ENCODE results near the gene ST6GALNAC1. TPM values are rescaled to one million over a fixed set of nuclear protein-coding genes. Genes with fewer than 3 reads are reported as not detected.

ST6GALNAC1 gene
- total RNA-seq, 1 donor from 2014 or later, result 6.6 TPM

DNA sequence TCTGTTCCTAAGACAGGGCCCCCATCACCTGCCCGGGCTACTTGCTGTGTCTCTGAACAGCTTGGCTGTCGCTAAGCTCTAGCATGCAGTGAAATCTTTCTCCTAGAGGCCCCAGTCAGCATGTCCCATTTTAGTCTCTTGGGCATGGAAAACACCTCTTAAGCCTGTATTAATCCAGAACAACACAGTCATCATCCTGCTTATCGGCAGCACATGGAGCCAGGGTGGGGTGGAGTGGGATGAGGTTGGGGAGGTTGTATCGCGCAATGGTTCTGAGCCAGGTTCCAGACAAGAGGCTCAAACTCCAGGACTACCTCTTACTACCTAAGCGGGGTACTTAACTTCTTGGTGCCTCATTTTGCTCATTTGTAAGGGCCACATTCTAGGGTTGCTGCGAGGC, 65.7 kb downstream of the ST6GALNAC1 start:
- DNase-seq (ENCODE audit: low spot score, unreplicated experiment), result no peak
- peaks cover 7% of the 10 kb centered on the region for H3K27me3 Mint-ChIP-seq
- no peak overlapping the region for H3K4me3 Mint-ChIP-seq (ENCODE audit: low read depth)
- H3K27ac Mint-ChIP-seq, result no peak overlapping the region
- no peaks in the 10 kb centered on the region for H3K4me1 Mint-ChIP-seq (ENCODE audit: low read depth)
- H3K9me3 Mint-ChIP-seq (ENCODE audit: low read depth), result no peaks in the 10 kb centered on the region
- no peaks in the 10 kb centered on the region for H3K36me3 Mint-ChIP-seq (ENCODE audit: insufficient read depth)
- TF ChIP-seq, protein P1, sequence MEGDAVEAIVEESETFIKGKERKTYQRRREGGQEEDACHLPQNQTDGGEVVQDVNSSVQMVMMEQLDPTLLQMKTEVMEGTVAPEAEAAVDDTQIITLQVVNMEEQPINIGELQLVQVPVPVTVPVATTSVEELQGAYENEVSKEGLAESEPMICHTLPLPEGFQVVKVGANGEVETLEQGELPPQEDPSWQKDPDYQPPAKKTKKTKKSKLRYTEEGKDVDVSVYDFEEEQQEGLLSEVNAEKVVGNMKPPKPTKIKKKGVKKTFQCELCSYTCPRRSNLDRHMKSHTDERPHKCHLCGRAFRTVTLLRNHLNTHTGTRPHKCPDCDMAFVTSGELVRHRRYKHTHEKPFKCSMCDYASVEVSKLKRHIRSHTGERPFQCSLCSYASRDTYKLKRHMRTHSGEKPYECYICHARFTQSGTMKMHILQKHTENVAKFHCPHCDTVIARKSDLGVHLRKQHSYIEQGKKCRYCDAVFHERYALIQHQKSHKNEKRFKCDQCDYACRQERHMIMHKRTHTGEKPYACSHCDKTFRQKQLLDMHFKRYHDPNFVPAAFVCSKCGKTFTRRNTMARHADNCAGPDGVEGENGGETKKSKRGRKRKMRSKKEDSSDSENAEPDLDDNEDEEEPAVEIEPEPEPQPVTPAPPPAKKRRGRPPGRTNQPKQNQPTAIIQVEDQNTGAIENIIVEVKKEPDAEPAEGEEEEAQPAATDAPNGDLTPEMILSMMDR (IDR thresholded peaks at IDR 0.05; ENCODE audit: unreplicated experiment), result no peak

DNA sequence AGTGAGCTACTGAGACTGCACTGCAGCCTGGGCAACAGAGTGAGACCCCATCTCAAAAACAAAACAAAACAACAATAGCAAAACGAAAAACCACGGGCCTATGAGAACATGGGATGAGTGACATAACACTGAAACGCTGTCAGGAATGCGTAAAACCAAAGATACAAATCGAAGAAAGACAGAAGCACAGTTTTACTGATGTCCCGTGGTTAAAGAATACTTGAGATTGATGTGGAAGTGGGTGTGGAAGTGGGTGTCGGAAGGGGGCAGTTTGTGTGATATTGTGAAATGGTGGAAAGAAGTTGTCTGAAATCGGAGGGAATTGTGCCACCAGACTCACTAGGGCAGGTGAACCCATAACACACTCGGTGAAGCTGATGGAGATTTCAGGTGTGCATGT, 67.4 kb downstream of the ST6GALNAC1 start:
- Mint-ChIP-seq H3K27me3 (no peaks in the 10 kb centered on the region), H3K27ac (no peak overlapping the region)
- DNase-seq (ENCODE audit: low spot score, unreplicated experiment), result no peak

DNA sequence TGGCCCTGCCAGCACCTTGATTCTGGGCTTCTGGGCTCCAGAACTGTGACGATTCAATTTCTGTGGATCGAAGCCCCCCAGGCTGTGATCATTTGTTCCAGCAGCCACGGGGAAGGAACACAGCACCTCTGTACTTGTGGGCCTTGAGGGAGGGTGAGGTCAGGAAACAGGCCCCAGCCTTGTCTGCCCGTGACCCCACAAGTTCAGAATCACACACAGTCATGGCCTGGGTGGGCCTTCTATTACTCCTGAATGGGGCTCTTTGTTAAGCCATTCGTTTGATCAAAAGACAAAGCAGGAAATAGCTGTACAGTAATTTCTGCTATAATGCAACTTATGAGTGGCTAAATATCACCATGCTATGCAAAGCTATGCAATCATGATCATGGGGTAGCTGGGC, 68.0 kb downstream of the ST6GALNAC1 start:
- Mint-ChIP-seq H3K36me3 (ENCODE audit: insufficient read depth) (no peaks in the 10 kb centered on the region), H3K4me1 (ENCODE audit: low read depth) (no peaks in the 10 kb centered on the region), H3K9me3 (ENCODE audit: low read depth) (no peaks in the 10 kb centered on the region), H3K4me3 (ENCODE audit: low read depth) (no peak overlapping the region), H3K27ac (no peak overlapping the region), H3K27me3 (no peaks in the 10 kb centered on the region)
- TF ChIP-seq, protein P1 (IDR thresholded peaks at IDR 0.05; ENCODE audit: unreplicated experiment), result no peak
- DNase-seq (ENCODE audit: low spot score, unreplicated experiment), result no peak

More for the DNA sequence above, 67.4 kb downstream of the ST6GALNAC1 start:
- Mint-ChIP-seq H3K9me3 (ENCODE audit: low read depth) (no peaks in the 10 kb centered on the region), H3K4me3 (ENCODE audit: low read depth) (no peak overlapping the region), H3K36me3 (ENCODE audit: insufficient read depth) (no peaks in the 10 kb centered on the region), H3K4me1 (ENCODE audit: low read depth) (no peaks in the 10 kb centered on the region)
- TF ChIP-seq, protein P1 (IDR thresholded peaks at IDR 0.05; ENCODE audit: unreplicated experiment), result no peak

Other genes starting within 250 kb of the ST6GALNAC1 start
- gene UBE2O, start 190.6 kb downstream of the ST6GALNAC1 start, total RNA-seq, result 43.4 and 44.6 TPM in 2 replicates
- 0.40 TPM in 1 of 2 replicates, not detected in the other for gene AANAT, start 176.2 kb downstream of the ST6GALNAC1 start, total RNA-seq
- 11.8 and 12.1 TPM in 2 replicates for gene RHBDF2, start 142.3 kb downstream of the ST6GALNAC1 start, total RNA-seq
- gene CYGB, start 106.0 kb downstream of the ST6GALNAC1 start, total RNA-seq, result 0.46 and 1.0 TPM in 2 replicates
- gene PRCD, start 103.7 kb downstream of the ST6GALNAC1 start, total RNA-seq, result 0.86 and 1.7 TPM in 2 replicates
- gene ST6GALNAC2, start 57.9 kb downstream of the ST6GALNAC1 start, total RNA-seq, result 0.62 and 1.2 TPM in 2 replicates
- 93.3 and 94.9 TPM in 2 replicates for gene MXRA7, start 67.2 kb upstream of the ST6GALNAC1 start, total RNA-seq
- gene JMJD6, start 82.8 kb upstream of the ST6GALNAC1 start, total RNA-seq, result 24.1 and 25.6 TPM in 2 replicates
- gene METTL23, start 83.1 kb upstream of the ST6GALNAC1 start, total RNA-seq, result 28.2 TPM in 2 replicates
- 265 and 276 TPM in 2 replicates for gene SRSF2, start 93.6 kb upstream of the ST6GALNAC1 start, total RNA-seq
- 35.6 and 38.7 TPM in 2 replicates for gene MFSD11, start 94.4 kb upstream of the ST6GALNAC1 start, total RNA-seq
- gene MGAT5B, start 224.6 kb upstream of the ST6GALNAC1 start, total RNA-seq, result 2.8 and 4.6 TPM in 2 replicates